Adrenal gland (tissue), 5 donors: ENCODE data around the gene CAPN5.

Experiments used
- POLR2A ChIP-seq, 2 donors: fragments of 450-650 bp; IDR thresholded peaks; one replicate each; pipeline ENCODE4 v1.6.1; 2017; ENCODE audit warnings: antibody characterized with exemption in 2 of 2, mild to moderate bottlenecking in 2 of 2, moderate library complexity in 1 of 2
- TF ChIP-seq, protein P1 (sequence below), 6 experiments: fragments of 450-650 bp in 4 of 6; fragments of 200-600 bp in 2 of 6; sonication (generic) in 1 of 6; IDR thresholded peaks; 1 replicate in 5 of 6; 2 replicates in 1 of 6; pipeline versions ENCODE4 v1.5.1 to v1.8.0; 2016 to 2021; ENCODE audit warnings: antibody characterized with exemption in 6 of 6, mild to moderate bottlenecking in 2 of 6, moderate library complexity in 1 of 6
- donor health status: DM: no; HTN: no; CAD: no.

DNA sequence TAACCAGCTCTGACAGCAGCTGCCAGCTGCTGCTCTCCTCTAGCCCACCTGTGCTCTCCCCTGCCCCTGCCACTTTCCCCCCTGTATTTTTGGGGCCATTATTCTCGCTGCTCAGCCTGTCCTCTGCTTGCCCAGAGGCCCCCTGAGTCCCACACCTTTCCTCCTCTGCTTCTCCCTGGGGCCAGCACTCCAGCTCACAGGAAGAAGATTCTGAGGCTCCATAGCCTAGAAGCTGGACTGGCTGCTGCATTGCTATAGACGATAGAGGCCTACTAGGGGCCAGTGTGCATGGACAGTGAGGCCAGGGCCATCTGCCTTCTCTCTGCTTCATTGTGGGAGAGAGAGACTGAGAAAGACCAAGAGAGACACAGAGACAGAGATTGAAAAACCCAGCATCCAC is 36.5 kb downstream of the CAPN5 start:
- TF ChIP-seq, protein P1, sequence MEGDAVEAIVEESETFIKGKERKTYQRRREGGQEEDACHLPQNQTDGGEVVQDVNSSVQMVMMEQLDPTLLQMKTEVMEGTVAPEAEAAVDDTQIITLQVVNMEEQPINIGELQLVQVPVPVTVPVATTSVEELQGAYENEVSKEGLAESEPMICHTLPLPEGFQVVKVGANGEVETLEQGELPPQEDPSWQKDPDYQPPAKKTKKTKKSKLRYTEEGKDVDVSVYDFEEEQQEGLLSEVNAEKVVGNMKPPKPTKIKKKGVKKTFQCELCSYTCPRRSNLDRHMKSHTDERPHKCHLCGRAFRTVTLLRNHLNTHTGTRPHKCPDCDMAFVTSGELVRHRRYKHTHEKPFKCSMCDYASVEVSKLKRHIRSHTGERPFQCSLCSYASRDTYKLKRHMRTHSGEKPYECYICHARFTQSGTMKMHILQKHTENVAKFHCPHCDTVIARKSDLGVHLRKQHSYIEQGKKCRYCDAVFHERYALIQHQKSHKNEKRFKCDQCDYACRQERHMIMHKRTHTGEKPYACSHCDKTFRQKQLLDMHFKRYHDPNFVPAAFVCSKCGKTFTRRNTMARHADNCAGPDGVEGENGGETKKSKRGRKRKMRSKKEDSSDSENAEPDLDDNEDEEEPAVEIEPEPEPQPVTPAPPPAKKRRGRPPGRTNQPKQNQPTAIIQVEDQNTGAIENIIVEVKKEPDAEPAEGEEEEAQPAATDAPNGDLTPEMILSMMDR (IDR thresholded peaks at IDR 0.05): no peak
- no peak for TF ChIP-seq POLR2A (IDR thresholded peaks at IDR 0.05)
